Spinal cord (tissue), 10 donors: ENCODE measurements around the gene PRKN. TPM values are rescaled to one million over a fixed set of nuclear protein-coding genes. Genes with fewer than 3 reads are reported as not detected.

Source experiments
- DNase-seq, 6 donors: peaks; one replicate each; pipeline versions ENCODE4 v3.0.0 to v3.0.0-alpha.2; 2013 to 2015; ENCODE audit warnings: low spot score in 6 of 6, low read depth in 4 of 6
- H3K27ac ChIP-seq: one replicate; pipeline ENCODE4 v1.5.1; 2013; ENCODE audit warnings: low read depth, low read length, control low read depth
- H3K27me3 ChIP-seq: one replicate; pipeline ENCODE4 v1.6.1; 2013; ENCODE audit warnings: low read length; ENCODE audit not compliant: control insufficient read depth, insufficient read depth
- H3K36me3 ChIP-seq: one replicate; pipeline ENCODE4 v1.6.1; 2013; ENCODE audit warnings: low read length; ENCODE audit not compliant: control insufficient read depth, insufficient read depth
- H3K4me1 ChIP-seq: one replicate; pipeline ENCODE4 v1.6.1; 2013; ENCODE audit warnings: low read length; ENCODE audit not compliant: control insufficient read depth, insufficient read depth
- H3K4me3 ChIP-seq: one replicate; pipeline ENCODE4 v1.5.1; 2013; ENCODE audit warnings: low read depth, low read length, control low read depth
- H3K9me3 ChIP-seq: one replicate; pipeline ENCODE4 v1.6.1; 2013; ENCODE audit warnings: low read length; ENCODE audit not compliant: control insufficient read depth, insufficient read depth
- WGBS: methylation state at CpG from one replicate; pipeline ENCODE4 v1.1.5; 2013; ENCODE audit warnings: missing lambda C conversion rate; ENCODE audit not compliant: insufficient coverage; 5-methylcytosine and 5-hydroxymethylcytosine counted together
- polyA plus RNA-seq, 2 donors: library from polyadenylated mRNA; unstranded; fragments of 120-200 nt; gene quantifications; one replicate each; pipeline ENCODE4 v1.2.1, GENCODE V29; 2013; ENCODE audit not compliant: insufficient read length in 2 of 2
- total RNA-seq, 2 donors: library from RNA; depleted of rRNA in 1 of 2; stranded (reverse); fragments of 120-200 nt in 1 of 2; fragments of >200 nt in 1 of 2; gene quantifications; one replicate each; pipeline versions ENCODE4 v1.2.3 to v1.2.4, GENCODE V29; 2013 to 2014
- donor health status: healthy.

PRKN gene
- total and polyA plus RNA-seq, 4 donors = 7.4 to 9.5 (median 8.4) TPM

GRCh38 chr6:161410736-161411135, 1316.8 kb downstream of the PRKN start:
- DNase-seq = no peak
- 94% methylated on average over 3 of the region's 6 CpGs for WGBS

GRCh38 chr6:161410076-161410475, 1317.5 kb downstream of the PRKN start:
- Histone ChIP-seq H3K9me3 (no peaks in the 10 kb centered on the region), H3K4me1 (peaks cover 24% of the 10 kb centered on the region), H3K27me3 (no peaks in the 10 kb centered on the region), H3K4me3 (no peak overlapping the region), H3K36me3 (no peaks in the 10 kb centered on the region), H3K27ac (no peak overlapping the region)
- no peak for DNase-seq
- 90% methylated on average over 6 of the region's 6 CpGs for WGBS

More at GRCh38 chr6:161410736-161411135, 1316.8 kb downstream of the PRKN start:
- H3K36me3 ChIP-seq = no peaks in the 10 kb centered on the region
- H3K4me3 ChIP-seq = no peak overlapping the region
- H3K9me3 ChIP-seq = no peaks in the 10 kb centered on the region
- no peak overlapping the region for H3K27ac ChIP-seq
- peaks cover 27% of the 10 kb centered on the region for H3K4me1 ChIP-seq
- no peaks in the 10 kb centered on the region for H3K27me3 ChIP-seq

- Histone ChIP-seq H3K4me3 (no peak overlapping the region), H3K27ac (no peak overlapping the region), H3K9me3 (no peaks in the 10 kb centered on the region), H3K36me3 (no peaks in the 10 kb centered on the region), H3K27me3 (no peaks in the 10 kb centered on the region), H3K4me1 (peaks cover 17% of the 10 kb centered on the region)
- 71% methylated on average over 2 of the region's 7 CpGs for WGBS
- DNase-seq = peak in 1 of 6 donors; percentile 32
These were observed 1318.2 kb downstream of the PRKN start for GRCh38 chr6:161409353-161409752.

GRCh38 chr6:161408041-161408440, 1319.5 kb downstream of the PRKN start:
- peaks cover 2% of the 10 kb centered on the region for H3K9me3 ChIP-seq
- H3K4me3 ChIP-seq = no peak overlapping the region
- no peaks in the 10 kb centered on the region for H3K27me3 ChIP-seq
- WGBS = no CpG with 5 or more reads among the region's 8 CpGs
- no peaks in the 10 kb centered on the region for H3K36me3 ChIP-seq
- no peak overlapping the region for H3K27ac ChIP-seq
- DNase-seq = no peak
- H3K4me1 ChIP-seq = peaks cover 4% of the 10 kb centered on the region

GRCh38 chr6:161407581-161407980, 1320.0 kb downstream of the PRKN start:
- no peak for DNase-seq
- H3K9me3 ChIP-seq = peaks cover 2% of the 10 kb centered on the region
- 67% methylated on average over 3 of the region's 4 CpGs for WGBS
- H3K4me1 ChIP-seq = peaks cover 3% of the 10 kb centered on the region
- no peak overlapping the region for H3K4me3 ChIP-seq
- no peak overlapping the region for H3K27ac ChIP-seq
- H3K27me3 ChIP-seq = no peaks in the 10 kb centered on the region
- no peaks in the 10 kb centered on the region for H3K36me3 ChIP-seq

GRCh38 chr6:161407115-161407514, 1320.5 kb downstream of the PRKN start:
- DNase-seq = peak in 1 of 6 donors; percentile 72
- Histone ChIP-seq H3K36me3 (no peaks in the 10 kb centered on the region), H3K4me3 (no peak overlapping the region), H3K27ac (no peak overlapping the region), H3K27me3 (no peaks in the 10 kb centered on the region), H3K9me3 (peaks cover 2% of the 10 kb centered on the region), H3K4me1 (peaks cover 3% of the 10 kb centered on the region)
- WGBS = 20% methylated on average over 1 of the region's 2 CpGs

- peak in 2 of 6 donors; percentile 17 to 59 for DNase-seq
- no peak overlapping the region for H3K4me3 ChIP-seq
- 69% methylated on average over 2 of the region's 6 CpGs for WGBS
- peaks cover 3% of the 10 kb centered on the region for H3K4me1 ChIP-seq
- peaks cover 2% of the 10 kb centered on the region for H3K9me3 ChIP-seq
- H3K36me3 ChIP-seq = no peaks in the 10 kb centered on the region
- H3K27me3 ChIP-seq = no peaks in the 10 kb centered on the region
- no peak overlapping the region for H3K27ac ChIP-seq
These were observed 1320.9 kb downstream of the PRKN start for GRCh38 chr6:161406646-161407045.

GRCh38 chr6:161405418-161405817, 1322.1 kb downstream of the PRKN start:
- Histone ChIP-seq H3K9me3 (peaks cover 2% of the 10 kb centered on the region), H3K4me3 (no peak overlapping the region), H3K36me3 (no peaks in the 10 kb centered on the region), H3K27ac (no peak overlapping the region), H3K27me3 (no peaks in the 10 kb centered on the region), H3K4me1 (peaks cover 3% of the 10 kb centered on the region)
- WGBS = 100% methylated on average over 2 of the region's 4 CpGs
- DNase-seq = no peak

GRCh38 chr6:161403717-161404116, 1323.8 kb downstream of the PRKN start:
- no peaks in the 10 kb centered on the region for H3K27me3 ChIP-seq
- no CpG with 5 or more reads among the region's 1 CpG for WGBS
- DNase-seq = no peak
- H3K4me1 ChIP-seq = peaks cover 3% of the 10 kb centered on the region
- no peak overlapping the region for H3K27ac ChIP-seq
- H3K36me3 ChIP-seq = no peaks in the 10 kb centered on the region
- H3K4me3 ChIP-seq = no peak overlapping the region
- H3K9me3 ChIP-seq = peaks cover 3% of the 10 kb centered on the region

- no peak for DNase-seq
- Histone ChIP-seq H3K27ac (no peak overlapping the region), H3K4me1 (no peaks in the 10 kb centered on the region), H3K36me3 (no peaks in the 10 kb centered on the region), H3K4me3 (no peak overlapping the region), H3K9me3 (peaks cover 3% of the 10 kb centered on the region), H3K27me3 (no peaks in the 10 kb centered on the region)
- WGBS = 65% methylated on average over 6 of the region's 8 CpGs
These were observed 1325.8 kb downstream of the PRKN start for GRCh38 chr6:161401587-161402309.
